Bladder microvascular endothelial cell (primary cell): Measurements from ENCODE around the gene SNRPN. TPM values are rescaled to one million over a fixed set of nuclear protein-coding genes. Genes with fewer than 3 reads are reported as not detected.

Experiments
- total RNA-seq: library from RNA; depleted of rRNA; stranded (reverse); fragments of >200 nt; gene quantifications from 2 replicates; pipeline ENCODE4 v1.2.3, GENCODE V29; 2014

Gene SNRPN
- total RNA-seq, result 51.6 and 120 TPM in 2 replicates

DNA sequence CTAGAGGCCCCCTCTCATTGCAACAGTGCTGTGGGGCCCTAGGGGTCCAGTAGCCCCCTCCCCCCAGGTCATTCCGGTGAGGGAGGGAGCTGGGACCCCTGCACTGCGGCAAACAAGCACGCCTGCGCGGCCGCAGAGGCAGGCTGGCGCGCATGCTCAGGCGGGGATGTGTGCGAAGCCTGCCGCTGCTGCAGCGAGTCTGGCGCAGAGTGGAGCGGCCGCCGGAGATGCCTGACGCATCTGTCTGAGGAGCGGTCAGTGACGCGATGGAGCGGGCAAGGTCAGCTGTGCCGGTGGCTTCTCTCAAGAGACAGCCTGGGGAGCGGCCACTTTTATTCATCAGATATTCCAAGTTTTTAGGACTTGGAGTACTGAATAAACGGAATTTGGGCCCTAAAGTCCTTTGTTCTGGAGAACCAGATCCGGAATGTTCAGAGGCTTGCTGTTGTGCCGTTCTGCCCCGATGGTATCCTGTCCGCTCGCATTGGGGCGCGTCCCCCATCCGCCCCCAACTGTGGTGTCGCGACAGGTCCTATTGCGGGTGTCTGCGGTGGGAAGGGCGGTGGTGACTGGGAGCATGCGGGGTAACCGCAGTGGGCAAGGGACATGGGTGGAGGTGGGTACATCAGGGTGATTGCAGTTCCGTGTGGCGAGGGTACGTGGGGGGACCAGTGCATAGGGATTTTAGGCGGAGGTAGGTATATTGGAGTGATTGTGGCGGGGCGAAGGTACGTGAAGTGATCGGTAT, at the start of gene SNRPN, which contains the start of gene SNURF:
Gene SNRPN (plus strand): TSS at position 205 of the 748 bp plus-strand sequence. CDS start 19,467 bp downstream, outside the sequence.
Gene SNURF (plus strand): TSS at position 205 of the 748 bp plus-strand sequence. CDS start 62 bp downstream, at position 267.

Other genes with a start within 250 kb of the SNRPN start
- 12.5 and 62.1 TPM in 2 replicates for gene SNURF, start within 50 bp of the SNRPN start, total RNA-seq